HG03520 (cell line): Measurements from ENCODE around the gene PLK1.
"Not testable (repeated sequence)": the region's sequence is repeated elsewhere in the genome, so short reads cannot be mapped to it uniquely, and the experiment has no call there.

Experiments
- ATAC-seq: cut with Tn5 transposase; IDR thresholded peaks from one replicate; pipeline ENCODE4 v1.9.1; 2021; ENCODE audit warnings: mild to moderate bottlenecking, moderate library complexity; ENCODE audit not compliant: unreplicated experiment

PLK1 gene

GRCh38 chr16:23706439-23706838 lies 27.8 kb downstream of the PLK1 start:
- no peak for ATAC-seq

- ATAC-seq: no peak
These were observed 30.8 kb downstream of the PLK1 start for GRCh38 chr16:23709536-23709935.

GRCh38 chr16:23710008-23710407 lies 31.3 kb downstream of the PLK1 start:
- no peak for ATAC-seq

GRCh38 chr16:23710504-23710903 lies 31.8 kb downstream of the PLK1 start:
- ATAC-seq: no peak

- no peak for ATAC-seq
These were observed 33.1 kb downstream of the PLK1 start for GRCh38 chr16:23711785-23712184.

GRCh38 chr16:23712976-23713375 lies 34.3 kb downstream of the PLK1 start, which contains the start of gene ERN2:
Gene ERN2 (minus strand): TSS chr16:23713222. CDS start chr16:23713187, 35 bp downstream.
- no peak for ATAC-seq

- ATAC-seq: no peak
These were observed 37.8 kb downstream of the PLK1 start for GRCh38 chr16:23716484-23716883.

GRCh38 chr16:23722613-23723240 lies 44.0 kb downstream of the PLK1 start:
- not testable (repeated sequence) for ATAC-seq

GRCh38 chr16:23724096-23724784 lies 45.6 kb downstream of the PLK1 start:
- ATAC-seq: no peak

- no peak for ATAC-seq
These were observed 46.1 kb downstream of the PLK1 start for GRCh38 chr16:23724785-23725131.

GRCh38 chr16:23726710-23727109 lies 48.0 kb downstream of the PLK1 start:
- no peak for ATAC-seq

GRCh38 chr16:23728112-23728477 lies 49.4 kb downstream of the PLK1 start:
- no peak for ATAC-seq

GRCh38 chr16:23729503-23730424 lies 51.1 kb downstream of the PLK1 start:
- no peak for ATAC-seq

- ATAC-seq: no peak
These were observed 55.6 kb downstream of the PLK1 start for GRCh38 chr16:23734176-23734893.

GRCh38 chr16:23737423-23738028 lies 58.8 kb downstream of the PLK1 start:
- not testable (repeated sequence) for ATAC-seq

- no peak for ATAC-seq
These were observed 60.8 kb downstream of the PLK1 start for GRCh38 chr16:23739516-23739915.
